ENCODE measurements around the gene SCGN.

SCGN gene

DNA sequence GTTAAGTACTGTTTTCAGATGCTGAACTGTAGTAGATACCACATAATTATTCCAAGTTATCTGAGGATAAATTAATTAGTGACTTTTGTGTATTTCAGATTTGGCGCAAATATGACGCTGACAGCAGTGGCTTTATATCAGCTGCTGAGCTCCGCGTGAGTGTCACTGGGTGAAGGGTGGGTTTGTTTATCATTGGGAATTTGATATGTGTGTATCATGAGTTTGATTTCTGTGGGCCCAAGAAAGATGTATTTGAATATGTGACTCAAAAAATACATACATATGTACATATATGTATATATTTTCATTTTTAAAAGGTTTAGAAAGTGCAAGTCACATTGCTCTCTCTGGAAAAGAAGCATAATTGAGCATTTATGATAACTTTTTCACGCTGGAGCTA lies 17.4 kb downstream of the SCGN start:
- Histone ChIP-seq H3K9me3 (ENCODE audit: insufficient read depth, low read depth, low read length) (no peaks in the 10 kb centered on the region), H3K9ac (ENCODE audit: low read depth, low read length) (no peak overlapping the region), H3K4me3 (ENCODE audit: low read length) (no peak overlapping the region), H3K27me3 (ENCODE audit: insufficient read depth, low read length) (no peaks in the 10 kb centered on the region), H3K4me1 (ENCODE audit: insufficient read depth, low read length) (no peaks in the 10 kb centered on the region), H3K36me3 (ENCODE audit: insufficient read depth, low read depth, low read length) (no peaks in the 10 kb centered on the region), H3K27ac (ENCODE audit: low read length) (no peak overlapping the region)

DNA sequence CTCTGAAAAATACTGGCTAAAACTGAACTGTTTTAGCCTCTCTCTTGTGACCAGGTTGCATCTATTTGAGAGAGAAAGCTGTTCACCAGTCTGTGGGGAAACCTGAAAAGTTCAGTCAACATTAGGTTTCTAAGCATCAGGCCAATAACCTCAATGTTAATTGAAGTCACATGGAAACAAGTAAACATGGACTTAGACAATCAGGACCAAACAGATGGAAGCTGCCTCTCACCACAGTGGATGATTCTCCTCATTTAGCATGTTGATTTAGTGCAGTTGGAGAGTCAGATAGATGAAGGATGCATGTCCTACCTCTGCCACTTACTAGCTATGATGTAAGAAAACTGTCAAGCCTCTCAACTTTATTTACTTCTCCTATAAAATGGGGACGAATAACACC lies 18.2 kb downstream of the SCGN start:
- H3K27me3 ChIP-seq (ENCODE audit: insufficient read depth, low read length) = no peaks in the 10 kb centered on the region
- H3K4me1 ChIP-seq (ENCODE audit: insufficient read depth, low read length) = no peaks in the 10 kb centered on the region
- H3K4me3 ChIP-seq (ENCODE audit: low read length) = no peak overlapping the region
- H3K9me3 ChIP-seq (ENCODE audit: insufficient read depth, low read depth, low read length) = no peaks in the 10 kb centered on the region
- H3K9ac ChIP-seq (ENCODE audit: low read depth, low read length) = no peak overlapping the region
- H3K27ac ChIP-seq (ENCODE audit: low read length) = no peak overlapping the region
- no peaks in the 10 kb centered on the region for H3K36me3 ChIP-seq (ENCODE audit: insufficient read depth, low read depth, low read length)

DNA sequence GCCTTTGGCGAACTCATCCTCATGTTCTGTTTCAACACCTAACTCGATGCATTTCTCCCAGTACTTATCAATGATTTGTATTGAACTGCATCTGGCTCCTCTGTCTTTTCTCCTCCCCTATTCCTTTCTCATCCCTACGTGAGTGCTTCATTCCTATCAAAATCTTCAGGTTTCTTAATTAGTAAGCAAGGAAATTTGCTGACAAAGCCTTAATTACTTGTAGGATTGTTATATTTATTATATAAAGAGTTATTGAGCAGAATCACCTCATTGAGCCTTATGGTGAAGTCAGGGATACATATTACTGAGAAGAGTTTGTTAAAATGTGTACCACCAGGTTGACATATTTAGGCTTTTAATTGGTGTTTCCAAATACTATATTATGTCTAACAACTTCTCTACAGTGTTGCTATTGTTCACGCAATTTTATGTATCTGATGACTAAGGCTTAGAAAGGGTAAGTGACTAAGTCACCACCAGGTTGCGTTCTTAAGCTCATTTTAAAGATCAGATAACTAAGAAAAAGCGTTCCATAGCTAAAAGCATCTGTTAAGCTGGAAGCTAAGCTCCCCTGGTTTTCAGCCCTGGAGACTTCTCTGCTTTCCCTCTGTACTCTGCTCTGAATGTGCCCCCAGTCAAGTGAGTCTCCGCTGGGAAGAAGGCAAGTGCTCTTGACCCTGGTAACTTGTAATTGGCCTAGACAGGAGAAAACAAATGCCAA lies 18.9 kb downstream of the SCGN start:
- Histone ChIP-seq H3K4me1 (ENCODE audit: insufficient read depth, low read length) (no peaks in the 10 kb centered on the region), H3K36me3 (ENCODE audit: insufficient read depth, low read depth, low read length) (no peaks in the 10 kb centered on the region), H3K9ac (ENCODE audit: low read depth, low read length) (no peak overlapping the region), H3K27ac (ENCODE audit: low read length) (no peak overlapping the region), H3K9me3 (ENCODE audit: insufficient read depth, low read depth, low read length) (no peaks in the 10 kb centered on the region), H3K4me3 (ENCODE audit: low read length) (no peak overlapping the region), H3K27me3 (ENCODE audit: insufficient read depth, low read length) (no peaks in the 10 kb centered on the region)

DNA sequence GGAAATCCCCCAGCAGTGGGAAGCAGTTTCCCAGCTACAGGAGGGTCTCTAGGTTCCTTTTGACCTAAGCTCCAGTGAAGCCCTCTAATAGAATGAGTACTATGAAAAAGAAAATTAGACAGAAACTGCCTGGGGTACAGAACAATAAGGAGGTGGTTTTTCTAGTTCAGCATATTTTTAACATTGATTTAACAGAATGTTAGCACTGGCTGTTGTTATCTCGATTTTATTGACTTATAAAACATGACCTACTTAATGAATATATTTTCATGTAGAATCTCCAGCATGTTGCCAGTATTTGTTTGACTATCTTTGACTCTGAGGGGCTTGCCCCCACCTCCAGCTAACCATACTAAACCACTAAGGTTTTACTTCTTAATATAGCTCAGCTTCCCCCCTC lies 19.6 kb downstream of the SCGN start:
- Histone ChIP-seq H3K36me3 (ENCODE audit: insufficient read depth, low read depth, low read length) (no peaks in the 10 kb centered on the region), H3K27ac (ENCODE audit: low read length) (no peak overlapping the region)

DNA sequence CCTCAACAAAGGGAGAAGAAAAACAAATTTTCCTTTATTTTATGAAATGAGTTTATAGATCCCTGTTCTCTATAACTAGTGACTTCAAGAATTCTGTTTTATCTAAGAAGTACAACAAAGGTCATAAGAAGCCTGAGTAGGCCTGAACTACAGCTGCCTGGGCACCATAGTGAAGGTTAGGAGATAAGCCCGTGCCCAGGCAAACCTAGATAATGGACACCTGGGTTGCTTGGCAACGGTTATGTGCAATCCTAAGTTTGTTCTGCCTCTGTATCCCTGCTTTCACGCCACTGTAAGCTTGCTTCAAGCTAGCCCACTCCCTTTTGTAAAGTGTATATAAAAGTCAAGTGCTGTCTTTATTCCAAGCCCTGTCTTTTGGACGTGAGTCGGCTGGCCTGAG lies 23.2 kb downstream of the SCGN start:
- H3K9me3 ChIP-seq (ENCODE audit: insufficient read depth, low read depth, low read length) = no peaks in the 10 kb centered on the region
- no peak overlapping the region for H3K9ac ChIP-seq (ENCODE audit: low read depth, low read length)
- H3K27me3 ChIP-seq (ENCODE audit: insufficient read depth, low read length) = no peaks in the 10 kb centered on the region
- no peak overlapping the region for H3K4me3 ChIP-seq (ENCODE audit: low read length)
- no peak overlapping the region for H3K27ac ChIP-seq (ENCODE audit: low read length)
- no peaks in the 10 kb centered on the region for H3K36me3 ChIP-seq (ENCODE audit: insufficient read depth, low read depth, low read length)
- H3K4me1 ChIP-seq (ENCODE audit: insufficient read depth, low read length) = no peaks in the 10 kb centered on the region

More for the DNA sequence above, 19.6 kb downstream of the SCGN start:
- no peaks in the 10 kb centered on the region for H3K27me3 ChIP-seq (ENCODE audit: insufficient read depth, low read length)
- H3K9me3 ChIP-seq (ENCODE audit: insufficient read depth, low read depth, low read length) = no peaks in the 10 kb centered on the region
- H3K4me1 ChIP-seq (ENCODE audit: insufficient read depth, low read length) = no peaks in the 10 kb centered on the region
- no peak overlapping the region for H3K4me3 ChIP-seq (ENCODE audit: low read length)
- H3K9ac ChIP-seq (ENCODE audit: low read depth, low read length) = no peak overlapping the region

DNA sequence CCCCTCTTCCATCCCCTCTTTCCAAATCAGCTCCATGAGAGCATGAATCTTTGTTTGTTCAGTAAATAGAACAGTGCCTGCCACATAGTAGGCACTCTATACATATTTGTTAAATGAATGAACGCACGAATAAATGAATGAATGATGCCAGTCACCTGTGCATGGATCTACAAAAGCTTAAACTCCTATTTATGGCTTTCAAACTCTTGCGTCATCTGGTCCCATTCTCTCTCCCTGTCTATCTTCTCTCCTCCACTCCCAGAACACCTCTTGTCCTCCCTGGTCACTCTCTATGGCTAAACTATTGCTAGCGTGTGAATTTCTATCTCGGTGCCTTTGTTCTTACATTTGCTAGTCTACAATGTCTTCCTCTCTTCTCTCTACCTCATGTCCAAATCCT lies 24.8 kb downstream of the SCGN start:
- H3K27me3 ChIP-seq (ENCODE audit: insufficient read depth, low read length) = no peaks in the 10 kb centered on the region
- no peak overlapping the region for H3K27ac ChIP-seq (ENCODE audit: low read length)
- H3K36me3 ChIP-seq (ENCODE audit: insufficient read depth, low read depth, low read length) = no peaks in the 10 kb centered on the region
- no peaks in the 10 kb centered on the region for H3K9me3 ChIP-seq (ENCODE audit: insufficient read depth, low read depth, low read length)
- no peak overlapping the region for H3K9ac ChIP-seq (ENCODE audit: low read depth, low read length)
- H3K4me3 ChIP-seq (ENCODE audit: low read length) = no peak overlapping the region
- no peaks in the 10 kb centered on the region for H3K4me1 ChIP-seq (ENCODE audit: insufficient read depth, low read length)

DNA sequence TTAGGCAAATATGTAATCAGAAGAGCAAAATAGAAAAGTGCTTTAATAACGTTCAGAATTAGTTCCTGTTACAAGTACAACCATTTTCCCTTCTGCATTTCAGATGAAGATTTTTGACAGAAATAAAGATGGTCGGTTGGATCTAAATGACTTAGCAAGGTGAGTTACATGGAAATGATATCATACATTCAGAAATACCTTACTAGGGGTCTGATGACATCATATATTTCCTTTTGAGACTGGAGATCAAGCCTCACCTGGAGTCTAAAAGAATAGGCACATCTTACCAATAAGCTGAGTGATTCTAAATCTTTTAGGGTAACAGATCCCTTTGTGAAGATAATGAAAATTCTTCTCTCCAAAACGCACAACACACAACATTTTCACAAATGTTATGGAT lies 29.8 kb downstream of the SCGN start:
- Histone ChIP-seq H3K27ac (ENCODE audit: low read length) (no peak overlapping the region), H3K27me3 (ENCODE audit: insufficient read depth, low read length) (no peaks in the 10 kb centered on the region), H3K9me3 (ENCODE audit: insufficient read depth, low read depth, low read length) (no peaks in the 10 kb centered on the region), H3K4me3 (ENCODE audit: low read length) (no peak overlapping the region), H3K4me1 (ENCODE audit: insufficient read depth, low read length) (no peaks in the 10 kb centered on the region), H3K36me3 (ENCODE audit: insufficient read depth, low read depth, low read length) (no peaks in the 10 kb centered on the region), H3K9ac (ENCODE audit: low read depth, low read length) (no peak overlapping the region)

DNA sequence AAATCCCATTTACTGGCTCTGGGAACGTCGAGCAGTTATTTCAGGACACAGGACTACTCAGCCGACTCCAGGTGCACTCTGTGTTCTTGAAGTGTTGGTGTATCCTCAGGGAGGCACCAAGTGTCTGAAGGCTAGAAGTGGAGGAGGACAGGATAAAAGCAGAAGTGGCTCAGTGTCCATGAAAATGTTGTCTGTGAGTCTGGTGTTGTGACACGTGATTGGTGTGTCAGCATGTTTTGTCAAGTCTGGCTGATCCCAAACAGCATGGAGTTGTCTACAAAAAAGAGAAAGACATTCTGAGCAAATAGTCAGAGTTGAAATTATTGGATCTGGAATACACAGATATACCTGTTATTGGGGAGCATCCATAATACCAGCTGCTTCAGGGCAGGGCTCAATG lies 30.3 kb downstream of the SCGN start:
- no peak overlapping the region for H3K9ac ChIP-seq (ENCODE audit: low read depth, low read length)
- no peak overlapping the region for H3K27ac ChIP-seq (ENCODE audit: low read length)
- no peaks in the 10 kb centered on the region for H3K4me1 ChIP-seq (ENCODE audit: insufficient read depth, low read length)
- no peaks in the 10 kb centered on the region for H3K36me3 ChIP-seq (ENCODE audit: insufficient read depth, low read depth, low read length)
- no peak overlapping the region for H3K4me3 ChIP-seq (ENCODE audit: low read length)
- H3K9me3 ChIP-seq (ENCODE audit: insufficient read depth, low read depth, low read length) = no peaks in the 10 kb centered on the region
- no peaks in the 10 kb centered on the region for H3K27me3 ChIP-seq (ENCODE audit: insufficient read depth, low read length)

DNA sequence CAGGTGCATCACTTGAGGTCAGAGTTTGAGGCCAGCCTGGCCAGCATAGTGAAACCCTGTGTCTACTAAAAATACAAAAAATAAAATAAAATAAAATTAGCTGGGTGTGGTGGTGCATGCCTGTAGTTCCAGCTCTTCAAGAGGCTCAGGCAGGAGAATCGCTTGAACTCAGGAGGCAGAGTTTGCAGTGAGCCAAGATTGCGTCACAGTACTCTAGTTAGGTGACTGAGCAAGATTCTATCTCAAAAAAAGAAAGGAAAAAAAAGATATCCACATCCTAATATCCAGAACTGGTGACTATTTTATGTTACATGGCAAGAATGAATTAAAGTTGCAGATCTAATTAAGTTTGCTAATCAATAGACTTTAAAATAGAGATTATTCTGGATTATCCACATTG lies 32.5 kb downstream of the SCGN start:
- Histone ChIP-seq H3K4me1 (ENCODE audit: insufficient read depth, low read length) (no peaks in the 10 kb centered on the region), H3K36me3 (ENCODE audit: insufficient read depth, low read depth, low read length) (no peaks in the 10 kb centered on the region), H3K9me3 (ENCODE audit: insufficient read depth, low read depth, low read length) (no peaks in the 10 kb centered on the region), H3K27me3 (ENCODE audit: insufficient read depth, low read length) (no peaks in the 10 kb centered on the region), H3K9ac (ENCODE audit: low read depth, low read length) (no peak overlapping the region), H3K4me3 (ENCODE audit: low read length) (no peak overlapping the region), H3K27ac (ENCODE audit: low read length) (no peak overlapping the region)

DNA sequence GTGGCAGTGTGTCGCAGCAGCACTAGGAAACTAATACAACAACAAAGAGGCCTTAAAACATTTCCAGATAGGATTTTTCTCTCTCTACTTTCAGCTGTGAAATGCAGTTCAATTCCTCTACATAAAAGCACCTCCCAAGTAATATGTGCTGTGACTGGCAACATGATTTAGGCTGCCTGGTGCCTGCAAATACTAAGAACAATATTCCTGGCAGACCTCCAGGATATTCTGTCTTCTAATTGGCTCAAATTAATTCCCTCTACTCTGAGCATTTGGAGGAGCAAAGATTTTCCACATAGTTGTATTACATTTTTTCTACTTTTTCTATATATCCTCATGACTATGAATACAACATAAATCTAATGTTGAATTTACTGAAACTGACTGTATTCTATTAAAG lies 33.2 kb downstream of the SCGN start:
- no peaks in the 10 kb centered on the region for H3K4me1 ChIP-seq (ENCODE audit: insufficient read depth, low read length)
- H3K9ac ChIP-seq (ENCODE audit: low read depth, low read length) = no peak overlapping the region
- H3K36me3 ChIP-seq (ENCODE audit: insufficient read depth, low read depth, low read length) = no peaks in the 10 kb centered on the region
- no peak overlapping the region for H3K4me3 ChIP-seq (ENCODE audit: low read length)
- H3K9me3 ChIP-seq (ENCODE audit: insufficient read depth, low read depth, low read length) = no peaks in the 10 kb centered on the region
- no peaks in the 10 kb centered on the region for H3K27me3 ChIP-seq (ENCODE audit: insufficient read depth, low read length)
- H3K27ac ChIP-seq (ENCODE audit: low read length) = no peak overlapping the region

DNA sequence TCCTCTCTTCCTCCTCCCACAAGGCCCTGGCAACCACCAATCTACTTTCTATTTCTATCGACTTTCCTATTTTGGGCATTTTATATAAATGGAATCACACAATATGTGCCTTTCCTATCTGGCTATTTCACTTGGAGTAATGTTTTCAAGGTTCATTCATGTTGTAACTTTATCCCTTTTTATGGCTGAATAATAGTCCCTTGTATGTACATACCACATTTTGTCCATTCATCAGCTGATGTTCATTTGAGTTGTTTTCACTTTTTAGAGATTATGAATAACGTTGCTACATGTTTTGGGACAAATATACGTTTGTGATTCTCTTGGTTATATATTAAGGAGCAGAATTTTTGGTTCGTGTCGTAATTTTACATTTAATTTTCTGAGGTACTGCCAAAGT lies 33.9 kb downstream of the SCGN start:
- no peak overlapping the region for H3K4me3 ChIP-seq (ENCODE audit: low read length)
- H3K27ac ChIP-seq (ENCODE audit: low read length) = no peak overlapping the region
- H3K36me3 ChIP-seq (ENCODE audit: insufficient read depth, low read depth, low read length) = no peaks in the 10 kb centered on the region
- no peaks in the 10 kb centered on the region for H3K4me1 ChIP-seq (ENCODE audit: insufficient read depth, low read length)
- no peaks in the 10 kb centered on the region for H3K27me3 ChIP-seq (ENCODE audit: insufficient read depth, low read length)
- H3K9ac ChIP-seq (ENCODE audit: low read depth, low read length) = no peak overlapping the region
- no peaks in the 10 kb centered on the region for H3K9me3 ChIP-seq (ENCODE audit: insufficient read depth, low read depth, low read length)

DNA sequence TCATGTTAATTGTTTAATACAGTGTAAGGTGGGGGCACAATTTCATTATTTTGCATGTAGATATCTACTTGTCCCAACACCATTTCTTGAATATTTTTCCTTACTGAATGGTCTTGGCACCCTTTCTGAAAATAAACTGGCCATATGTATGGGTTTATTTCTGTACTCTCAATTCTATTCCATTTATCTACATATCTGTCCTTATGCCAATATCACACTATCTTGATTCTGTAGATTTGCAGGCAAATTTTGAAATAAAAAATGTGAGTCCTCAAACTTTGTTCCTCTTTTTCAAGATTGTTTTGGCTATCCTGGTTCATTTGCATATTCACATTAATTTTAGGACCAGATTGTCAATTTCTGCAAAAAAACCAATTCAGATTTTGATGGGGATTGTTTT lies 34.8 kb downstream of the SCGN start:
- Histone ChIP-seq H3K27me3 (ENCODE audit: insufficient read depth, low read length) (no peaks in the 10 kb centered on the region), H3K4me3 (ENCODE audit: low read length) (no peak overlapping the region), H3K9ac (ENCODE audit: low read depth, low read length) (no peak overlapping the region), H3K4me1 (ENCODE audit: insufficient read depth, low read length) (no peaks in the 10 kb centered on the region), H3K9me3 (ENCODE audit: insufficient read depth, low read depth, low read length) (no peaks in the 10 kb centered on the region), H3K27ac (ENCODE audit: low read length) (no peak overlapping the region), H3K36me3 (ENCODE audit: insufficient read depth, low read depth, low read length) (no peaks in the 10 kb centered on the region)
